Right cardiac atrium (tissue), 5 donors: Measurements from ENCODE around the gene C1QL1. TPM values are rescaled to one million over a fixed set of nuclear protein-coding genes. Genes with fewer than 3 reads are reported as not detected.
A peak's percentile ranks its signal among the peaks of the same experiment; 100 is the strongest.

Experiments used
- ATAC-seq, 2 donors: fragments of 200-7000 bp; cut with Tn5 transposase; one replicate each; pipeline versions ENCODE4 v1.8.0 to v1.9.1; 2020; ENCODE audit warnings: moderate library complexity in 2 of 2, mild to moderate bottlenecking in 1 of 2
- DNase-seq, 3 donors: peaks; one replicate each; pipeline ENCODE4 v3.0.0-alpha.2; 2020
- H3K27ac ChIP-seq: one replicate; pipeline ENCODE4 v1.5.1; 2013; ENCODE audit warnings: mild to moderate bottlenecking, low read length, control low read depth, moderate library complexity
- H3K27me3 ChIP-seq: one replicate; pipeline ENCODE4 v1.6.1; 2013; ENCODE audit not compliant: control insufficient read depth, insufficient read depth
- H3K4me1 ChIP-seq: one replicate; pipeline ENCODE4 v1.6.1; 2013; ENCODE audit warnings: low read length; ENCODE audit not compliant: control insufficient read depth, insufficient read depth
- H3K4me3 ChIP-seq: one replicate; pipeline ENCODE4 v1.5.1; 2013; ENCODE audit warnings: low read length, control low read depth
- H3K9me3 ChIP-seq: one replicate; pipeline ENCODE4 v1.6.1; 2013; ENCODE audit warnings: low read length; ENCODE audit not compliant: control insufficient read depth
- WGBS: extraction: QIAGEN DNeasy Blood & Tissue Kit; methylation state at CpG from one replicate; pipeline ENCODE4 v1.1.7; 2013; 5-methylcytosine and 5-hydroxymethylcytosine counted together
- intact Hi-C, 4 donors: fragments of 100-400 bp; cut with DNase I; formaldehyde crosslinking; loops; one replicate each; pipeline versions ENCODE4 v1.11.0 to v1.14.0; 2022 to 2023
- microRNA-seq, 2 donors: library from miRNA; unstranded; fragments of <30 nt; microRNA quantifications; one replicate each; pipeline ENCODE4 v1.2.0, GENCODE V29; 2020 to 2021
- polyA plus RNA-seq: library from polyadenylated mRNA; stranded (reverse); fragments of 200-250 nt; gene quantifications from one replicate; pipeline ENCODE4 v1.2.3, GENCODE V29; 2013
- total RNA-seq, 4 donors: library from RNA; stranded (reverse); fragmentation: NEBNext Ultra II Directional; extraction: Animal tissue kit (Norgen Biotek cat#: 25700); gene quantifications; one replicate each; pipeline ENCODE4 v1.2.1, GENCODE V29; 2021
- donor health status: healthy with polysubstance abuse.
- donor health status: DM: no; HTN: yes; CAD: no.
- donor health status: DM: no; HTN: no; CAD: no.
- donor health status: DM: no; HTN: yes; CAD: no; lungs with severe emphysema.
- donor health status: DM: yes; HTN: yes; CAD: no.

Gene C1QL1
- total and polyA plus RNA-seq, 5 donors = 0.81 to 2.0 (median 1.6) TPM

GRCh38 chr17:44911133-44912001, 56.7 kb downstream of the C1QL1 start:
- H3K4me3 ChIP-seq = no peak overlapping the region
- intact Hi-C loops = loop anchor here in 2 of 4 donors (10.0 kb wide), 2 partner anchors 183 to 213 kb away; no protein-coding TSS in a partner anchor
- 13% methylated on average over 56 of the region's 56 CpGs for WGBS
- ATAC-seq (peak; percentile 35 to 60), DNase-seq (peak; percentile 58 to 79 (median 69))
- H3K4me1 ChIP-seq = peaks cover 2% of the 10 kb centered on the region
- no peak overlapping the region for H3K27ac ChIP-seq
- no peaks in the 10 kb centered on the region for H3K9me3 ChIP-seq
- H3K27me3 ChIP-seq = no peaks in the 10 kb centered on the region

- ATAC-seq (no peak), DNase-seq (peak in 1 of 3 donors; percentile 19)
- WGBS = 82% methylated on average over 13 of the region's 13 CpGs
- intact Hi-C loops = loop anchor here in 2 of 4 donors (10.0 kb wide), 2 partner anchors 184 to 214 kb away; no protein-coding TSS in a partner anchor
- no peaks in the 10 kb centered on the region for H3K27me3 ChIP-seq
- H3K9me3 ChIP-seq = no peaks in the 10 kb centered on the region
- no peak overlapping the region for H3K27ac ChIP-seq
- H3K4me1 ChIP-seq = peaks cover 2% of the 10 kb centered on the region
- no peak overlapping the region for H3K4me3 ChIP-seq
Observed at GRCh38 chr17:44910231-44911106, 57.6 kb downstream of the C1QL1 start.

Small RNA genes within 50 kb of the gene (microRNA-seq; reads per million reads assigned to microRNA genes)
- gene MIR6783 = 0 reads per million in 2 donors

Other genes with a start within 250 kb of the C1QL1 start
- 10 to 100 TPM in 3 of 4 donors, 1 to 10 TPM in 1; 9.5 to 43.3 (median 34.0) TPM for gene ADAM11, start 209.3 kb downstream of the C1QL1 start, total RNA-seq
- 21.5 TPM for gene ADAM11, start 209.3 kb downstream of the C1QL1 start, polyA plus RNA-seq
- 10 to 100 TPM; 35.2 to 64.0 (median 48.5) TPM for gene GJC1, start 138.0 kb downstream of the C1QL1 start, total RNA-seq
- 20.8 TPM for gene GJC1, start 138.0 kb downstream of the C1QL1 start, polyA plus RNA-seq
- 1 to 10 TPM; 1.6 to 5.5 (median 3.6) TPM for gene HIGD1B, start 120.4 kb downstream of the C1QL1 start, total RNA-seq
- gene HIGD1B, start 120.4 kb downstream of the C1QL1 start, polyA plus RNA-seq = 10.3 TPM
- 10 to 100 TPM; 54.8 to 73.0 (median 59.5) TPM for gene EFTUD2, start 68.9 kb downstream of the C1QL1 start, total RNA-seq
- 27.7 TPM for gene EFTUD2, start 68.9 kb downstream of the C1QL1 start, polyA plus RNA-seq
- gene GFAP, start 52.8 kb downstream of the C1QL1 start, total RNA-seq = 1 to 10 TPM; 4.6 to 8.3 (median 4.8) TPM
- gene GFAP, start 52.8 kb downstream of the C1QL1 start, polyA plus RNA-seq = 7.8 TPM
- gene KIF18B, start 20.5 kb downstream of the C1QL1 start, total RNA-seq = 1 to 10 TPM in 3 of 4 donors, under 1 TPM in 1; 0.08 to 1.4 (median 1.1) TPM
- 0.25 TPM for gene KIF18B, start 20.5 kb downstream of the C1QL1 start, polyA plus RNA-seq
- 10 to 100 TPM; 36.3 to 40.2 (median 37.2) TPM for gene DCAKD, start 83.3 kb upstream of the C1QL1 start, total RNA-seq
- 23.6 TPM for gene DCAKD, start 83.3 kb upstream of the C1QL1 start, polyA plus RNA-seq
- 100 to 1,000 TPM in 1 of 4 donors, 10 to 100 TPM in 3; 66.3 to 105 (median 72.2) TPM for gene NMT1, start 93.0 kb upstream of the C1QL1 start, total RNA-seq
- 33.4 TPM for gene NMT1, start 93.0 kb upstream of the C1QL1 start, polyA plus RNA-seq
- 100 to 1,000 TPM in 3 of 4 donors, 10 to 100 TPM in 1; 94.2 to 164 (median 138) TPM for gene PLCD3, start 164.2 kb upstream of the C1QL1 start, total RNA-seq
- gene PLCD3, start 164.2 kb upstream of the C1QL1 start, polyA plus RNA-seq = 100 TPM
- 10 to 100 TPM; 11.9 to 14.8 (median 12.6) TPM for gene ACBD4, start 167.4 kb upstream of the C1QL1 start, total RNA-seq
- gene ACBD4, start 167.4 kb upstream of the C1QL1 start, polyA plus RNA-seq = 12.0 TPM
- 10 to 100 TPM; 37.1 to 42.6 (median 40.6) TPM for gene HEXIM1, start 180.2 kb upstream of the C1QL1 start, total RNA-seq
- gene HEXIM1, start 180.2 kb upstream of the C1QL1 start, polyA plus RNA-seq = 21.2 TPM
- 1 to 10 TPM; 3.5 to 8.2 (median 6.6) TPM for gene HEXIM2, start 193.6 kb upstream of the C1QL1 start, total RNA-seq
- gene HEXIM2, start 193.6 kb upstream of the C1QL1 start, polyA plus RNA-seq = 6.5 TPM